Natural killer cell (primary cell): ENCODE results near the gene CC2D1A. TPM values are rescaled to one million over a fixed set of nuclear protein-coding genes. Genes with fewer than 3 reads are reported as not detected.

ENCODE experiments used
- ATAC-seq, 3 donors: fragments of 150-1000 bp in 2 of 3; fragments of 200-7000 bp in 1 of 3; cut with Tn5 transposase; 1 replicate in 1 of 3; 2 replicates in 2 of 3; pipeline ENCODE4 v1.10.0; 2021; ENCODE audit warnings: mild to moderate bottlenecking in 2 of 3, moderate library complexity in 2 of 3
- DNase-seq, 2 donors: peaks; one replicate each; pipeline versions ENCODE4 v3.0.0 to v3.0.0-alpha.2; 2013 to 2021; ENCODE audit warnings: mixed read lengths in 1 of 2
- H3K27ac ChIP-seq: one replicate; pipeline ENCODE4 v1.5.1; 2013; ENCODE audit warnings: mild to moderate bottlenecking, low read length
- H3K27me3 ChIP-seq: one replicate; pipeline ENCODE4 v1.6.1; 2013; ENCODE audit warnings: low read length; ENCODE audit not compliant: control insufficient read depth, insufficient read depth
- H3K36me3 ChIP-seq: one replicate; pipeline ENCODE4 v1.6.1; 2013; ENCODE audit warnings: low read length; ENCODE audit not compliant: control insufficient read depth, insufficient read depth
- H3K4me1 ChIP-seq: one replicate; pipeline ENCODE4 v1.6.1; 2013; ENCODE audit warnings: low read length; ENCODE audit not compliant: control insufficient read depth, insufficient read depth
- H3K4me3 ChIP-seq: one replicate; pipeline ENCODE4 v1.5.1; 2013; ENCODE audit warnings: low read length
- H3K9me3 ChIP-seq: one replicate; pipeline ENCODE4 v1.6.1; 2013; ENCODE audit warnings: low read length; ENCODE audit not compliant: control insufficient read depth, insufficient read depth
- H3K27ac Mint-ChIP-seq, 2 donors: one replicate each; pipeline ENCODE4 v1.8.0; 2022; ENCODE audit warnings: mild to moderate bottlenecking in 2 of 2, mixed read lengths in 2 of 2, moderate library complexity in 1 of 2
- H3K27me3 Mint-ChIP-seq, 2 donors: one replicate each; pipeline ENCODE4 v1.8.0; 2022; ENCODE audit warnings: low read depth in 2 of 2, mixed read lengths in 2 of 2
- H3K36me3 Mint-ChIP-seq: one replicate; pipeline ENCODE4 v1.8.0; 2022; ENCODE audit warnings: mixed read lengths
- H3K4me1 Mint-ChIP-seq, 2 donors: one replicate each; pipeline ENCODE4 v1.8.0; 2022; ENCODE audit warnings: mixed read lengths in 2 of 2
- H3K4me3 Mint-ChIP-seq: one replicate; pipeline ENCODE4 v1.8.0; 2022; ENCODE audit warnings: mild to moderate bottlenecking, moderate library complexity, mixed read lengths
- H3K9me3 Mint-ChIP-seq, 2 donors: one replicate each; pipeline ENCODE4 v1.8.0; 2022; ENCODE audit warnings: mixed read lengths in 2 of 2
- CTCF ChIP-seq: fragments of 200-600 bp; IDR thresholded peaks from one replicate; pipeline ENCODE4 v1.8.0; 2022; ENCODE audit warnings: antibody characterized with exemption
- WGBS: methylation state at CpG from one replicate; pipeline ENCODE4 v1.1.7; 2013; ENCODE audit warnings: missing lambda C conversion rate; ENCODE audit not compliant: insufficient coverage; 5-methylcytosine and 5-hydroxymethylcytosine counted together
- intact Hi-C: fragments of 100-400 bp; cut with micrococcal nuclease; formaldehyde crosslinking; loops from one replicate; pipeline ENCODE4 v1.14.2; 2022
- total RNA-seq, 4 donors: library from RNA; stranded (reverse); fragments of 120-200 nt in 1 of 4; gene quantifications; one replicate each; pipeline versions ENCODE4 v1.2.3 to v1.2.4, GENCODE V29; 2013 to 2022

CC2D1A gene
- total RNA-seq, 3 donors from 2014 or later (not counting 1 experiment from before 2014, with no cell fraction given): 42.8 to 49.3 (median 48.4) TPM

- no peaks in the 10 kb centered on the region for H3K27me3 ChIP-seq
Observed at GRCh38 chr19:13894552-13894951, 11.4 kb upstream of the CC2D1A start.

DNA sequence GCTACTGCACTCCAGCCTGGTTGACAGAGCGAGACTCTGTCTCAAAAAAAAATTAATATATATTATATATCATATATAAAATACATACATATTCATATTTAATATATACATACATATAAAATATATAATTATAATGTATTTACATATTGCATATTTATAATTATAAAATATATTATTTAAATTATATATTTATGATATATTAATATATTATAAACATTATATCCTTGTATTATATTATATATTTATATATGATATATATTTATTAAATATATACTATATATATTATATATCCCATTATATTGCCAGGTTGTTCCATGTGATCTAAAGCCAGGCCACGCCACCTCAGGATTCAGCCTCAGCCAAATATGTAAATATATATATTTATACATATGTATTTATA lies 9.8 kb upstream of the CC2D1A start:
- H3K4me3 ChIP-seq: no peak overlapping the region
- H3K9me3 ChIP-seq: no peaks in the 10 kb centered on the region
- no peak for TF ChIP-seq CTCF
- Mint-ChIP-seq H3K36me3 (no peaks in the 10 kb centered on the region), H3K9me3 (no peaks in the 10 kb centered on the region), H3K27ac (no peak overlapping the region), H3K4me3 (no peak overlapping the region), H3K27me3 (no peaks in the 10 kb centered on the region), H3K4me1 (no peaks in the 10 kb centered on the region)
- DNase-seq (no peak), ATAC-seq (no peak)
- no CpG with 5 or more reads among the region's 2 CpGs for WGBS
- H3K27me3 ChIP-seq: no peaks in the 10 kb centered on the region
- H3K4me1 ChIP-seq: no peaks in the 10 kb centered on the region
- intact Hi-C loops: no loop called here
- H3K27ac ChIP-seq: no peak overlapping the region
- no peaks in the 10 kb centered on the region for H3K36me3 ChIP-seq

More at GRCh38 chr19:13894552-13894951, 11.4 kb upstream of the CC2D1A start:
- no peak for ATAC-seq
- WGBS: 98% methylated on average over 3 of the region's 5 CpGs
- Mint-ChIP-seq H3K4me3 (no peak overlapping the region), H3K27me3 (no peaks in the 10 kb centered on the region), H3K36me3 (no peaks in the 10 kb centered on the region), H3K27ac (no peak overlapping the region), H3K9me3 (no peaks in the 10 kb centered on the region), H3K4me1 (no peaks in the 10 kb centered on the region)
- H3K36me3 ChIP-seq: no peaks in the 10 kb centered on the region
- H3K4me1 ChIP-seq: no peaks in the 10 kb centered on the region
- H3K9me3 ChIP-seq: no peaks in the 10 kb centered on the region
- no peak overlapping the region for H3K4me3 ChIP-seq
- no peak overlapping the region for H3K27ac ChIP-seq
- no peak for DNase-seq
- TF ChIP-seq CTCF: no peak
- intact Hi-C loops: no loop called here

GRCh38 chr19:13899393-13899792 lies 6.6 kb upstream of the CC2D1A start:
- peaks cover 6% of the 10 kb centered on the region for H3K4me1 ChIP-seq
- no peaks in the 10 kb centered on the region for H3K36me3 ChIP-seq
- no peak for DNase-seq
- H3K27ac Mint-ChIP-seq: no peak overlapping the region
- no peak for TF ChIP-seq CTCF
- ATAC-seq: no peak
- no peak overlapping the region for H3K27ac ChIP-seq
- no peaks in the 10 kb centered on the region for H3K4me1 Mint-ChIP-seq
- no peaks in the 10 kb centered on the region for H3K27me3 ChIP-seq
- whole genome bisulfite sequencing: 75% methylated on average over 10 of the region's 10 CpGs
- H3K4me3 ChIP-seq: no peak overlapping the region
- intact Hi-C loops: no loop called here
- no peaks in the 10 kb centered on the region for H3K9me3 Mint-ChIP-seq
- no peaks in the 10 kb centered on the region for H3K36me3 Mint-ChIP-seq
- no peaks in the 10 kb centered on the region for H3K9me3 ChIP-seq
- H3K4me3 Mint-ChIP-seq: no peak overlapping the region
- H3K27me3 Mint-ChIP-seq: no peaks in the 10 kb centered on the region

DNA sequence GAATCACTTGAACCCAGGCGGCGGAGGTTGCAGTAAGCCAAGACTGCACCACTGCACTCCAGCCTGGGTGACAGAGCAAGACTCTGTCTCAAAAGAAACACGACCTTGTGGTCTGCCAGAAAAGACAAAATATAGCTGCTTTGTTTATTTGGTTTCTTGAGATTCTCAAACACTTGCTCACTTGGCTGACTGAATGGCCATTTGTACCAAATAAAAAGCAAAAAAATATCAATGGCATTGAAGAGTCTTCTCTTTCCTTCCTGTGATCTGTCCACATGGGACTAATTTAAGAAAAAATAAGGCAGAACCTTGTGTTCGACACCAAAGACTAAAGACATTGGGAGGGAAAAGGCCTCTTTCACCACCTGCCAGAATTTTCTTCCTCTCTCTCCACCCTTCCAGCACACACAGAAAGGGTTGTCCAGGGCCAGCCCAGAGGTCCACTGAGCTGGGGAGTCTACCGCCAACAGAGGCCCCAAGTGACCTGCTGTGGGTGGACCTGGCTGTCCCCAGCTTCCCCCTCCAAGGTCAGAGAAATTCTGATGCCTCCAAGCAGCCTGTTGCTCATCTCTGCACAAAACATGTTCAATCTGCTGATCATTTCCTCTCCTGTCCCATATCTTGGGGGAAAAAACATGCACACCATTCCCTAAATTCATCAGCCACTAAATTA lies 6.0 kb upstream of the CC2D1A start:
- Mint-ChIP-seq H3K4me3 (no peak overlapping the region), H3K36me3 (no peaks in the 10 kb centered on the region), H3K27me3 (no peaks in the 10 kb centered on the region), H3K4me1 (no peaks in the 10 kb centered on the region), H3K9me3 (no peaks in the 10 kb centered on the region), H3K27ac (no peak overlapping the region)
- no peak for DNase-seq
- Histone ChIP-seq H3K27ac (no peak overlapping the region), H3K9me3 (no peaks in the 10 kb centered on the region), H3K4me1 (peaks cover 6% of the 10 kb centered on the region), H3K36me3 (no peaks in the 10 kb centered on the region), H3K27me3 (no peaks in the 10 kb centered on the region), H3K4me3 (no peak overlapping the region)
- no peak for ATAC-seq
- TF ChIP-seq CTCF: no peak
- WGBS: 83% methylated on average over 5 of the region's 5 CpGs
- intact Hi-C loops: no loop called here
